NCI-H1048 (cell line): ENCODE measurements around the gene PDXDC1.
"Not testable (repeated sequence)": the region's sequence is repeated elsewhere in the genome, so short reads cannot be mapped to it uniquely, and the experiment has no call there.

Experiments
- DNase-seq: peaks from one replicate; lab custom pipeline; 2025; lab: John Stamatoyannopoulos, UW

The PDXDC1 gene

GRCh38 chr16:15016951-15017580, 42.2 kb downstream of the PDXDC1 start:
- DNase-seq, result not testable (repeated sequence)

- not testable (repeated sequence) for DNase-seq
Observed at GRCh38 chr16:15021429-15021828, 46.6 kb downstream of the PDXDC1 start.

DNA sequence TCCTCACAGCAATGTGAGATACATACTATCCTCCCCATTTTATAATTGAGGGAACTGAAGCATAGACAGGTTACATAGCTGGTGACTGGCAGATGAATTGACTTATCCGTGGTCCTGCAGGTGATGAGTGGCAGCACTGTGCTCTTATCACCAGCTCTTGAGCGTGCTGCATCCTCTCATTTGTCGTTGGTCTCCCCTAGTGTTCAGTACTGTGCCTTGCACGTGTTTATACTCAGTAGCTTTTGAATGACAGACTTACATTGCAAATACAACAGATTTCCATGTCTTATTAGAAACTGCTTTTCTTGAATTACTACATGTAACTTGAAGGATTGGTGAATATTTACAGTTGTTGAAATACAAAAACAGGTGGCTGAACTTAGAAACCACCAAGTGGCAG, 47.4 kb downstream of the PDXDC1 start:
- DNase-seq, result not testable (repeated sequence)

GRCh38 chr16:15023381-15024077, 48.7 kb downstream of the PDXDC1 start:
- not testable (repeated sequence) for DNase-seq

DNA sequence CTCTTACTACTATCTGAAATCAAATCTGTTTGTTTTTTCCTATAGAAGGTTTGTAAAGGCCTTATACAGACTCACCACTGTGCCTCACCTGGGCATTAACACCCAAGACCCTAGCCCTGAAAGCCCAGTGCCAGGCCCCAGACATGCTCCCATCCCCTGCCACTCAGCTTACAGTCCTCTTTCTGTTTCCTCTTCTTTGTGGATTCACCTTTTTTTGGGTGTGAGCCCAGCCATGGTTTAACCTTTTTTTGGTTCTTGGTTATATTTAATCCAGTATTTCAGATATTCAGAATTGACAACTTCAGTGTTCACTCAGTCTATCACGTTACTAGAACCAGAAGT, 50.0 kb downstream of the PDXDC1 start:
- DNase-seq, result not testable (repeated sequence)

GRCh38 chr16:15025234-15025951, 50.6 kb downstream of the PDXDC1 start:
- DNase-seq, result not testable (repeated sequence)

- DNase-seq, result not testable (repeated sequence)
Observed at GRCh38 chr16:15027051-15027450, 52.2 kb downstream of the PDXDC1 start.

GRCh38 chr16:15027503-15028344, 52.9 kb downstream of the PDXDC1 start:
- not testable (repeated sequence) for DNase-seq

DNA sequence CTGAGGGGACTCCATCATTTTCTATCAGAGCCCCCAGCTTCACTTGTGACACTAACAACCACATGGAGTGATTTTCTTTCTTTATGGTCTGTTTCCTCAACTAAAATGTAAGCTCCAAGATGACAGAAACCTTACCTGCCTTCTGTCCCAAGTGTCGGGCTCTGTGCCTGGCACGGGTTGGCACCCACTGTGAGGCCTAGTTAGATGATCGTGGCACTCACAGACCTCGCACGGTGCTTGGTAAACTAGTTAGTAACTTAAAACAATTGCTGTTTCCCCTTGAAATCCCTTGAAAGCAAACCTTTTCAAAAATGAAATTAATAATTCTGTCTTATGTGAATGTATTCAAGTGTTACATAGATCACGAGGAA, 53.5 kb downstream of the PDXDC1 start:
- not testable (repeated sequence) for DNase-seq

- DNase-seq, result not testable (repeated sequence)
Observed at GRCh38 chr16:15028801-15029698, 54.2 kb downstream of the PDXDC1 start.

DNA sequence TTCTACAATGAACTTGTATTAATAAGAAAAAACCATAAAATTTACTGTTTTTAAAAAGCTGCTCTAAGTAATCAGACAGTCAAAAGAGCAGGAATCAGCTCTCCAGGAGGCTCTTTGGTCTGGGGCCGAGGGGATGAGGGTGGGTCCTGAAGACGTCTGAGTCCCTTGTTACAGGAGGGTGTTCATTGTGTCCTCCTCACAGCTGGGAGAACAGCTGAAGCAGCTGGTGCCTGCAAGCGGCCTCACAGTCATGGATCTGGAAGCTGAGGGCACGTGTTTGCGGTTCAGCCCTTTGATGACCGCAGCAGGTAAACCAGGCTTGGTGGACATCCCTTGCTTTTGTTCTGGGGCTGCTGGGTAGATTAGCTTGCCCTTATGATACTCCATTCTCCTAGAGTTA, 54.9 kb downstream of the PDXDC1 start:
- not testable (repeated sequence) for DNase-seq

- DNase-seq, result no peak
Observed at GRCh38 chr16:15031179-15031578, 56.4 kb downstream of the PDXDC1 start.

DNA sequence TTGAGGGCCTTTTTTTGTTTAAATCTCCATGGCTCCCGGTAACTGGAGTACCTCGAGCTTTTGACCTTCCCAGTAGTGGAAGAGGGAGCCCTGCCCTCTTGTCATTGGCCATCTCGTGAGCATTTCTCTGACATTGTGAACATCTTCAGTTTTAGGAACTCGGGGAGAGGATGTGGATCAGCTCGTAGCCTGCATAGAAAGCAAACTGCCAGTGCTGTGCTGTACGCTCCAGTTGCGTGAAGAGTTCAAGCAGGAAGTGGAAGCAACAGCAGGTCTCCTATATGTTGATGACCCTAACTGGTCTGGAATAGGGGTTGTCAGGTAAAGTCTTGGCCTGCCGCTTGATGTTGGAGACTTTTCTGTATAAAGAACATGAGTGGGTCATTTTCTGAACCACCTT, 56.8 kb downstream of the PDXDC1 start:
- DNase-seq, result no peak

GRCh38 chr16:15032547-15033308, 57.9 kb downstream of the PDXDC1 start:
- no peak for DNase-seq

GRCh38 chr16:15033309-15033707, 58.5 kb downstream of the PDXDC1 start:
- DNase-seq, result no peak

DNA sequence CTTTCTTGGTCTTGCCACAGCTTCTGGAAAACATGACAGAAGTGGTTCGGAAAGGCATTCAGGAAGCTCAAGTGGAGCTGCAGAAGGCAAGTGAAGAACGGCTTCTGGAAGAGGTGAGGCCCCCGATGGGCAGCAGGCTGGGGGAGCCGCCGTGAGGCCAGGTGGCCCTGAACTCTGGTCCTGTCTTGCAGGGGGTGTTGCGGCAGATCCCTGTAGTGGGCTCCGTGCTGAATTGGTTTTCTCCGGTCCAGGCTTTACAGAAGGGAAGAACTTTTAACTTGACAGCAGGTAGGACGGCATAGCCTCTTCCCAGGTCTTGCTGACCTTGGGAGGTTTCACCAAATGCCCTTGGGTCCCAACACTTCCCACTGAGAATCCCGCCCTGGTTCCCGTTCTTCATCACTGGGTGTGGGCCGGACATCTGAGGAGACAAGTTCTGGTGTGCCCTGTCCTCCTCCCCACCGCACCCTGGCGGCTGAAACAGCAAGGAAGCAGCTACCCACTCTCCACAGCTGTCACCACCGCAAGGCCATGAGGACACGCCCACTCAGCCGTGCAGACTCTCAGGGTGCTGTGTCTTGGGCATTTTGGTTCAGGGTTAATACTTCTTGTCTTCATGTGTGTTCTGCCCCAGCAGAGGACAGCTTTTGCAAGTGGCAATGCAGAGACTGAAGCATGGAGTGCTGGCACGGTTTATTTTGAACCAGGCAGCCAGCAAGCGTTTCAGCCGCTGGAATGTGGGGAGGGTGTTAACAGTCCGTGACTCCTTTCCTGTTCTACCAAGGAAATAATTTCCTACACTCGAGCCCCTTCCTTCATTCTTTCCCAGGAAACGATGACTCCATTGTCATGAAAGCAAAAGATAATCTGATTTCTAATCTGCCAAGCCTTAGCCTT, 59.7 kb downstream of the PDXDC1 start:
- DNase-seq, result no peak

GRCh38 chr16:15035163-15035729, 60.4 kb downstream of the PDXDC1 start:
- DNase-seq, result no peak

DNA sequence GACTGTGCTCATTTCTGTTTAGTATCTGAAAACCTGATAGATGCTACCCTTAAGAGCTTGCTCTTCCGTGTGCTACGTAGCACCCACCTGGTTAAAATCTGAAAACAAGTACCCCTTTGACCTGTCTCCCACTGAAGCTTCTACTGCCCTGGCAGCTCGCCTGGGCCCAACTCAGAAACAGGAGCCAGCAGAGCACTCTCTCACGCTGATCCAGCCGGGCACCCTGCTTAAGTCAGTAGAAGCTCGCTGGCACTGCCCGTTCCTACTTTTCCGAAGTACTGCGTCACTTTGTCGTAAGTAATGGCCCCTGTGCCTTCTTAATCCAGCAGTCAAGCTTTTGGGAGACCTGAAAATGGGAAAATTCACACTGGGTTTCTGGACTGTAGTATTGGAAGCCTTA, 62.2 kb downstream of the PDXDC1 start:
- DNase-seq, result no peak

DNA sequence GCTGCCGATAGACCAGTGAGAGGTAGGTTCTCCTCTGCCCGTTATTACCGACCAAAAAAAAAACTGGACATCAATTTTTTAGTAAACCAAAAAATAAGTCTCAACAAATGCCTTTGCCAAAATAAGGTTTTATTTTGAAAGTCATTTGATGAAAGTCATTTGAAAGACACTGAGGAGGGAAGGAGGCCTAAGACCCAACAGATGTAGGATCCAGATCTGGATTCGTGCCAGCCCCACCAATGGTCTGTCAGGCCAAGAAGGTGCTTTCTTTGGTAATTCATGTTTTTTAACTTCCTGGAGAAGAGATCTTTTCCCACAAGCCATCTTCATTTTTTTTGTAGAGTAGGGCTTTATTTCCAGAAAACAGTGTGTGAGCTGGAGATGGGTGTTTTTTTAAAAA, 62.9 kb downstream of the PDXDC1 start:
- no peak for DNase-seq
